Rectal smooth muscle tissue (tissue), 1 donor: ENCODE results near the gene BRD1.

Experiments used
- H3K27ac ChIP-seq: one replicate; pipeline ENCODE4 v1.7.0; 2013; ENCODE audit warnings: low read depth, low read length, inconsistent platforms
- H3K27me3 ChIP-seq: one replicate; pipeline ENCODE4 v1.7.0; 2013; ENCODE audit warnings: low read length; ENCODE audit not compliant: control insufficient read depth, insufficient read depth
- H3K36me3 ChIP-seq: one replicate; pipeline ENCODE4 v1.7.0; 2013; ENCODE audit warnings: low read length; ENCODE audit not compliant: control insufficient read depth, insufficient read depth
- H3K4me1 ChIP-seq: one replicate; pipeline ENCODE4 v1.7.0; 2013; ENCODE audit warnings: low read length; ENCODE audit not compliant: control insufficient read depth, insufficient read depth
- H3K4me3 ChIP-seq: one replicate; pipeline ENCODE4 v1.7.0; 2013; ENCODE audit warnings: low read length
- H3K9ac ChIP-seq: one replicate; pipeline ENCODE4 v1.7.0; 2013; ENCODE audit warnings: low read length

The BRD1 gene

GRCh38 chr22:49827853-49828598 is at the start of gene BRD1:
Gene BRD1 (minus strand): TSS chr22:49827873. CDS start chr22:49824317, 3,556 bp downstream.
- Histone ChIP-seq H3K27ac (peak within 1 kb of the TSS; percentile 89), H3K36me3 (peaks cover 10% of the 10 kb centered on the region), H3K27me3 (no peaks in the 10 kb centered on the region), H3K4me3 (peak within 1 kb of the TSS; percentile 83), H3K9ac (peak within 1 kb of the TSS; percentile 53), H3K4me1 (peaks cover 14% of the 10 kb centered on the region)

DNA sequence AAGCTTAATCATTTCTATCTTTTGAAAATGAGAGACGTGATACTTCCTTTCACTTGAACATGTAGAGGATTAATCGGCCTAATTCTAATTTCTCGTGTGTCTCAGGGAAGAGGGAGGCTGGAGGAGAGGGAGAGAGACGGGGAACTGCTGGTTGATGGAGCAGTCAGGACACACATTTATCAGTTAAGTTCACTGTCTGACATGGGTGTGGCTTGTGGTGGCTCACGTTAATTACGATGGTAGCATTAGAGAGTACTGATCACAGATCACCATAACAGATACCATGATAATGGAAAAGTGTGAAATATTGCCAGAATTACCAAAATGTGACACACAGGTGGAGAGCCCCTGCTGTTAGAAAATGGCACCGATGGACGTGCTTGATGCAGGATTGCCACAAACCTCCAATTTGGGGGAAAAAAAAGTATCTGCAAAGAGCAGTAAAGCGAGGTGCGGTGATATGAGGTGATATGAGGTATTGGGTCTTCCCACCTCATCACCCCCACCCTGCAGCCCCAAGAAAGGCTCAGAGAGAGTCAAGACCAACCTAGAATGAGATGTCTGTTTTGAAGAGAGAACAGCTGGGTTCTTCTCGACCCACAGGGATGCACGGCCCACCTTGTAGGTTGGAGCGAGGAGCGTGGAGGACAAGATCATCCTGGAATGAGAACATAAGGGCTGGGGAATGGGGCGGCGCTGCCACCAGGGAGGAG is 45.7 kb upstream of the BRD1 start:
- Histone ChIP-seq H3K4me1 (no peaks in the 10 kb centered on the region), H3K36me3 (no peaks in the 10 kb centered on the region), H3K4me3 (no peak overlapping the region)

DNA sequence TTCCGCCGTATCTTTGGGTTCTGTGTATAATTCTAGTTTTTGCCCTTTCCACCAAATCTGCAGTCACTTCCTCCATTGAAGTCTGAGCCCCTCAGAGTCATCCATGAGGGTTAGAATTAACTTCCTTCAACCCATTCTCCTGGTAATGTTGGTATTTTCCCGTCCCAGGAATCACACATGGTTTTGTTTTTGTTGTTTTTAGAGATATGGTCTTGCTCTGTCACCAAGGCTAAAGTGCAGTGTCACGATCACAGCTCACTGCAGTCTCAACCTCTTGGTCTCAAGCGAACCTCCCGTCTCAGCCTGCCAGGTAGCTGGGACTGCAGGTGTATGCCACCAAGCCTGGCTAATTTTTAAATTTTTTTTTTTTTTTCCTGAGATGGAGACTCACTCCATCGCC is 44.7 kb upstream of the BRD1 start:
- Histone ChIP-seq H3K4me3 (no peak overlapping the region), H3K36me3 (no peaks in the 10 kb centered on the region), H3K9ac (no peak overlapping the region), H3K4me1 (no peaks in the 10 kb centered on the region), H3K27me3 (no peaks in the 10 kb centered on the region), H3K27ac (no peak overlapping the region)

More for the DNA sequence above, 45.7 kb upstream of the BRD1 start:
- Histone ChIP-seq H3K27ac (no peak overlapping the region), H3K9ac (no peak overlapping the region), H3K27me3 (no peaks in the 10 kb centered on the region)

DNA sequence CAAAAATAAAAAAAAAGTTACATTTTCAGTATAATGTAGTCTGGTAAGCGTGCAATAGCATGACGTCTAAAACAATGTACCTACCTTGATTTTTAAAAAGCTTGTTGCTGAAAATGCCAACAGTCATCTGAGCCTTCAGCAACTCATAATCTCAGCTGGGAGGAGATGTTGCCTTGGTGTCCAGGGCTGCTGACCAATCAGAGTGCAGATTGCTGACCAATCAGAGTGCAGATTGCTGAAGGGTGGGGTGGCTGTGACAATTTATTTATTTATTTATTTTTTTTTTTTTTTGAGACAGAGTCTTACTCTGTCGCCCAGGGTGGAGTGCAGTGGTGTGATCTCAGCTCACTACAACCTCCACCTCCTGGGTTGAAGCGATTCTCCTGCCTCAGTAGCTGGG is 43.8 kb upstream of the BRD1 start:
- Histone ChIP-seq H3K27me3 (no peaks in the 10 kb centered on the region), H3K27ac (no peak overlapping the region), H3K9ac (no peak overlapping the region), H3K36me3 (no peaks in the 10 kb centered on the region), H3K4me1 (no peaks in the 10 kb centered on the region), H3K4me3 (no peak overlapping the region)

- Histone ChIP-seq H3K27ac (no peak overlapping the region), H3K36me3 (no peaks in the 10 kb centered on the region), H3K27me3 (no peaks in the 10 kb centered on the region), H3K4me3 (no peak overlapping the region), H3K4me1 (no peaks in the 10 kb centered on the region), H3K9ac (no peak overlapping the region)
These were observed 42.4 kb upstream of the BRD1 start for GRCh38 chr22:49869845-49870712.

DNA sequence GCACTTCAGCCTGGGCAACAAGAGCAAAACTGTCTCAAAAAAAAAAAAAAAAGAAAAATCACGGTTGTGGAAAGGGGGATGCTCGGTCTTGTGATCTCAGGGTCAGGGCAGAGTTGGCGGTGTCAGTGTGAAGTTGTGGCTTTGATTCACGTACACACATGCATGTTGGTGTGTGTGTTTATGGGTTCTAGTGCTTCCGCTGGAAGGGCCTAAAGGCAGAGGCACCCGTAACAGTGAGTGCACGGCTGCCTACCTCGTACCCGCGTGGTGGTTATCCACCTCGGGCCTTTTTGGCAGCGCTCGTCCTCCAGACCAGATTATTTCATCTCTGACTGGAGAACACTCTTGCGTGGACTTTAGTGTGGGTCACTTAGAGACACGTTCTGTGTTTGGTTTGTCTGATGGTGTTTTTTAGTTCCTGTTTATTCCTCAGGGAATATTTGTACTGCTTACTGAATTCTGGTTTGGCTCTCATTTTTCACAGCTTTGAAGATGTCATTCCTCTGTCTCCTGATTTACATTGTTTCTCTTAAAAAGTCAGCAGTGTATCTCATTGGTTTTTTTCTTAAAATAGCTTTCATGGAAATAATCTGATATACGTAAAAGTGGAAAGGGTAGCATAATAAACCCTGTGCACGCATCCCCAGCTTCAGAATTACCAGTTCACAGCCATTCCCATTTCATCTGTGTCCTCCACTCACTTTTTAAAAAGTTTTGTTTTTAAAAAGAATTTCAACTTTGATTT is 41.6 kb upstream of the BRD1 start:
- Histone ChIP-seq H3K9ac (no peak overlapping the region), H3K27me3 (no peaks in the 10 kb centered on the region), H3K27ac (no peak overlapping the region), H3K4me1 (no peaks in the 10 kb centered on the region), H3K4me3 (no peak overlapping the region), H3K36me3 (no peaks in the 10 kb centered on the region)

- no peaks in the 10 kb centered on the region for H3K4me1 ChIP-seq
- H3K27me3 ChIP-seq, result no peaks in the 10 kb centered on the region
- H3K4me3 ChIP-seq, result no peak overlapping the region
- no peak overlapping the region for H3K9ac ChIP-seq
- no peak overlapping the region for H3K27ac ChIP-seq
- no peaks in the 10 kb centered on the region for H3K36me3 ChIP-seq
These were observed 39.9 kb upstream of the BRD1 start for GRCh38 chr22:49867303-49868265.

- no peak overlapping the region for H3K27ac ChIP-seq
- no peak overlapping the region for H3K4me3 ChIP-seq
- H3K36me3 ChIP-seq, result no peaks in the 10 kb centered on the region
- no peaks in the 10 kb centered on the region for H3K4me1 ChIP-seq
- H3K27me3 ChIP-seq, result no peaks in the 10 kb centered on the region
- no peak overlapping the region for H3K9ac ChIP-seq
These were observed 39.0 kb upstream of the BRD1 start for GRCh38 chr22:49866646-49867045.

DNA sequence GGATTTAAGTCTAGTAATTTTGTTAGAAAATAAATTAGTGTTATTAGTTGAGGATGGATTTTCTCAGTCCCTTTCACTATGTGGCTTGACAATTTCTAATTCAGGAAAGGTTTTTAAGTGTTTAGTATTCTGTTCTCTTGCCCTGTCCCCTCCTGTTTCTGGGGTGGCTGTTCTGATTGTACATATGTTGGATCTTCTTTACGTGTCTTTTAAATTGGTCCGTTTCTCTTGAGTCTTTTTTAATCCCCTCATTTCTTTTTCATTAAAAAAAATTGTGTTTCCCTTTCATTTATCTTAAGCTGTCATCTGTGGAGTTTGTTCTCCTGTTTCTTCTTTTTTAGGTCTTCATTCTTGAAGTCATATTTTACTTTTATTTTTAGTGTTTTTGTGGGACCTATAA is 38.5 kb upstream of the BRD1 start:
- Histone ChIP-seq H3K27ac (no peak overlapping the region), H3K9ac (no peak overlapping the region), H3K4me1 (no peaks in the 10 kb centered on the region), H3K36me3 (no peaks in the 10 kb centered on the region), H3K27me3 (no peaks in the 10 kb centered on the region), H3K4me3 (no peak overlapping the region)

- Histone ChIP-seq H3K9ac (no peak overlapping the region), H3K36me3 (no peaks in the 10 kb centered on the region), H3K4me3 (no peak overlapping the region), H3K27ac (no peak overlapping the region), H3K4me1 (no peaks in the 10 kb centered on the region), H3K27me3 (no peaks in the 10 kb centered on the region)
These were observed 37.5 kb upstream of the BRD1 start for GRCh38 chr22:49865156-49865555.

GRCh38 chr22:49863931-49864330 is 36.3 kb upstream of the BRD1 start:
- Histone ChIP-seq H3K4me3 (no peak overlapping the region), H3K9ac (no peak overlapping the region), H3K4me1 (no peaks in the 10 kb centered on the region), H3K36me3 (no peaks in the 10 kb centered on the region), H3K27me3 (no peaks in the 10 kb centered on the region), H3K27ac (no peak overlapping the region)
